Suprapubic skin (tissue), 4 donors: ENCODE measurements around the gene UFSP2.

ENCODE experiments used
- CTCF ChIP-seq, 2 donors: fragments of 200-600 bp in 1 of 2; fragments of 450-650 bp in 1 of 2; sonication (generic) in 1 of 2; IDR thresholded peaks; one replicate each; pipeline ENCODE4 v1.5.1; 2016 to 2019; ENCODE audit warnings: antibody characterized with exemption in 2 of 2, mild to moderate bottlenecking in 1 of 2, moderate library complexity in 1 of 2
- POLR2A ChIP-seq, 2 donors: fragments of 450-650 bp; IDR thresholded peaks; one replicate each; pipeline ENCODE4 v1.6.1; 2017; ENCODE audit warnings: antibody characterized with exemption in 2 of 2, mild to moderate bottlenecking in 2 of 2, moderate library complexity in 2 of 2
- POLR2AphosphoS5 ChIP-seq, 3 donors: sonication (generic); formaldehyde crosslinking; IDR thresholded peaks; one replicate each; pipeline ENCODE4 v1.6.1; 2017; ENCODE audit warnings: antibody characterized with exemption in 3 of 3

GRCh38 chr4:185429660-185430059 is 3.9 kb upstream of the UFSP2 start:
- TF ChIP-seq CTCF (IDR thresholded peaks at IDR 0.05) (no peak), POLR2AphosphoS5 (IDR thresholded peaks at IDR 0.05) (no peak), POLR2A (IDR thresholded peaks at IDR 0.05) (no peak)
